Duodenal mucosa (tissue), 2 donors: ENCODE data around the gene MAML3.

ENCODE experiments used
- H3K27ac ChIP-seq: one replicate; pipeline ENCODE4 v1.7.0; 2013; ENCODE audit warnings: low read depth, low read length
- H3K27me3 ChIP-seq, 2 donors: one replicate each; pipeline ENCODE4 v1.7.0; 2013; ENCODE audit warnings: low read length in 2 of 2, control low read depth in 1 of 2; ENCODE audit not compliant: insufficient read depth in 2 of 2, control insufficient read depth in 1 of 2
- H3K36me3 ChIP-seq, 2 donors: one replicate each; pipeline ENCODE4 v1.7.0; 2013; ENCODE audit warnings: low read length in 2 of 2, control low read depth in 1 of 2; ENCODE audit not compliant: insufficient read depth in 2 of 2, control insufficient read depth in 1 of 2
- H3K4me1 ChIP-seq, 2 donors: one replicate each; pipeline ENCODE4 v1.7.0; 2013; ENCODE audit warnings: low read length in 2 of 2, control low read depth in 1 of 2; ENCODE audit not compliant: insufficient read depth in 2 of 2, control insufficient read depth in 1 of 2
- H3K4me3 ChIP-seq, 2 donors: one replicate each; pipeline ENCODE4 v1.7.0; 2013; ENCODE audit warnings: low read length in 2 of 2, low read depth in 1 of 2
- H3K9ac ChIP-seq, 2 donors: one replicate each; pipeline ENCODE4 v1.7.0; 2013; ENCODE audit warnings: low read length in 2 of 2, low read depth in 1 of 2
- H3K9me3 ChIP-seq, 2 donors: one replicate each; pipeline ENCODE4 v1.7.0; 2013; ENCODE audit warnings: low read length in 2 of 2, control low read depth in 1 of 2; ENCODE audit not compliant: control insufficient read depth in 1 of 2

Gene MAML3

DNA sequence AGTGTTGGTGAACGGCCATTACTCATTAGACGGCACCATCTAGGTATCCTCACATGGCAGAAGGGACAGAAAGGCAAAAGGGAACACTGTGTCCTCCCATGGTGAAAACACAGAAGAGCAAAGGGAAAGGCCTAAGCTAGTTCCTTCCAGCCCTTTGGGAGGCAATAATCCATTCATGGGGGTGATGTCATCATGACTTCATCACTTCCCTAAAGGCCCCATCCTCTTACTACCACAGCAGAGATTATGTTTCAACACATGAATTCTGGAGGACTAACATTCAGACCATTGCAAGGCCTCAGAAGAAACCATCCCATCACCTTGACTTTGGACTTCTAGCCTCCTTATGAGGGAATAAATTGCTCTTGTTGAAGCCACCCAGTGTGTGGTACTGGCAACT, 250.1 kb downstream of the MAML3 start:
- no peaks in the 10 kb centered on the region for H3K27me3 ChIP-seq

DNA sequence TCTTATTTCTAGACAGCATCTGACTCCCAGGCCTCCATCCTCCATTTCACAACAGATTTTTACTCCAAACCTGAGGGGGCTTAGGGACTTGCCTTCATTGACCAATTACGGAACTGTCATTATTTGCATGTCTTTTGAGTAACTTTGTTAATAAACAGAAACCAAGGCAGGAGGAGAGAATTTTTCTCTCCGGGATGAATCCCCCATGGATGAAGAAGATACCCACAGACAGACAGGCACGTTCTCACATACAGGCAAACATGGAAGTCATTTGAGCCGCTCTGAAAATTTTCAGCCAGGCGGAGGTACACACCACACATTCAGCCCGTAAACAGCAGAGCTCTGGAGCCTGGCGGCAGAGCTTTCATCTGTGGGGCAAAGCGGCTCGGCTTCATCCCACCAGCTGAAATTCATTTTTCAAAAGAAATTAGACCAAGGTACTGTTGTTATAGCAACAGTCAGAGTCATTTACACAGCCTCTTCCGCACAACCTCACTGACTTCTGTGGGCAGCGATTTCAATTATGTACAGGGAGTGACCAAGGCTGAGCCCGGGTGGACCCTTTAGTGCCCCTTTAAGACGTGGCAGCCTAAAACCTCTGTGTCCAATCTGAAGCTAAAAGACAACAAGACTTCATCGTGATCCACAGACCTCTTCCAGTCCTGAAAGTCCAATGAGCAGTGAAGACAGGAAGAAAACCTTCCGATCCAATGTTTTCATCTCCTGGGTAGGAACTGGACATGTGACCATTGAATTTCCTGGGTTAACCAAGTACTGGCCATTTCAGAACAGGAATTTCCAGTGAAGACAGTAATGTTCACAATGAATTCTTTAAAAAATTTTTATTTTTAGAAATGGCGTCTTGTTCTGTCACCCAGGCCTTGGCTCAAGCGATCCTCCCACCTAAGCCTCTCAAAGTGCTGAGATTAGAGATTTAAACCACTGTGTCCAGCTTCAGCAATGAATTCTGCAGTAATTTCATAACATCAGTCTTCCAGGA, 251.4 kb downstream of the MAML3 start:
- Histone ChIP-seq H3K4me3 (peak overlapping the region; percentile 20 to 37), H3K9ac (no peak overlapping the region), H3K27ac (no peak overlapping the region)

More for the DNA sequence above, 250.1 kb downstream of the MAML3 start:
- Histone ChIP-seq H3K27ac (no peak overlapping the region), H3K4me1 (peaks cover 12 to 14% of the 10 kb centered on the region in 2 donors), H3K36me3 (no peaks in the 10 kb centered on the region), H3K4me3 (no peak overlapping the region), H3K9ac (no peak overlapping the region), H3K9me3 (peaks cover 0 to 2% of the 10 kb centered on the region in 2 donors)

DNA sequence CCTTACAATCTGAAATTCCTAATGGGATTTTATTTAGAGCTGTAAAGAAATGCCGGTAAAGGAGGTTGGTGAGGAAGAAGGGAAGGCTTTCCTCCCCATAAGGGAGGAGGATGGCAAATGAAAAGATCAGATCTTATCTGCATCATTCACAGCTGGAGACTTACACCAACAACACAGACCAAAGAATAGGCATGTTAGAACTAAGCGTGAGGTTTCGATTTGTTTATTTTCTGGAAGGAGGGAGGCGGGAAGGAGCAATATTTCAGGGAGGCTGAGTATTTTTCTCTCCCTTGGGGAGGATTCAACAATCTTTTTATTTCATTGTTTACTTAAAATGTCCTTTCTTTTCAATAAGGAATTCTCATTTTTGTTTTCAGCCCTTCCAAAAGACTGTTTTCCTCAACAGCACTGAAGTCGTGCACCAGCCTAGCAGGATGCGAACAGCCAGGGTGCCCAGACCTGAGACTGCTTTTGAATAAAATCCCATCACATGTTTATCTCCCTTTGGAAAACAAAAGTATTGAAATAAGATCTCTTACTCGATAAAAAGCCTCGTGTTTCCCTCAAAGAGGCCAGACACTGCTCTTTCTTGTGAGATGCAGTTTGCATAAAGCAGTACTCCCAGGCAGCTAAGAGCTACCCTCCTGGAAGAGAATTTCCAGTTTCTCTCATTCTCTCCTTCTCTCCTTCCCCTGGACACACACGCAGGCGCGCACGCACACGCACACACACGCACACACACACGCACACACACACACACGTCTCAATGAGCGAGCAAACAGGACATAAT, 252.3 kb downstream of the MAML3 start:
- peaks cover 0 to 8% of the 10 kb centered on the region in 2 donors for H3K4me1 ChIP-seq
- no peaks in the 10 kb centered on the region for H3K27me3 ChIP-seq
- H3K36me3 ChIP-seq = no peaks in the 10 kb centered on the region
- H3K9me3 ChIP-seq = peaks cover 0 to 2% of the 10 kb centered on the region in 2 donors
- H3K4me3 ChIP-seq = peak overlapping the region; percentile 20 to 37
- H3K9ac ChIP-seq = no peak overlapping the region
- H3K27ac ChIP-seq = no peak overlapping the region

More for the DNA sequence above, 251.4 kb downstream of the MAML3 start:
- Histone ChIP-seq H3K9me3 (peaks cover 0 to 2% of the 10 kb centered on the region in 2 donors), H3K36me3 (no peaks in the 10 kb centered on the region), H3K4me1 (peaks cover 8 to 16% of the 10 kb centered on the region in 2 donors), H3K27me3 (no peaks in the 10 kb centered on the region)

DNA sequence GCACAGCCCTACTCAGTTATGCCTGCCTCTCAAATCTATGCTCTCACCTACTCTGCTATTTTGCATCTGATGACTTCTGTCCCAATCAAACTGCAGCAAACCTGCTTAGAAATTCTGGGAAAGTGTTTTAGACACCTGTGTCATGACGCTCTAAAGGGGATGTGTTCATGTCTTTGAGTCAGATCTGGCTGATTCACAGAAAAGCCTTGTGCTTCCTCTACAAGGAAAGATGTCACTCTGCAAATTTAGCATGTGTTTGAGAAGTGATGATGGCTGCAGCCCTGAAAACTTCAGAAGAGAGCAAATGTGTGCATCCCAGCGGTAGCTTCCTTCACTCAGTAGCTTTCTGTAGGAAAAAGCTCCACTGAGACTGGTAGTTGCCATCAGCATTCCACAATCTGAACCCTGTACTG, 253.0 kb downstream of the MAML3 start:
- Histone ChIP-seq H3K4me3 (no peak overlapping the region), H3K27ac (no peak overlapping the region), H3K9me3 (peaks cover 0 to 2% of the 10 kb centered on the region in 2 donors), H3K36me3 (no peaks in the 10 kb centered on the region), H3K4me1 (peaks cover 0 to 8% of the 10 kb centered on the region in 2 donors), H3K9ac (no peak overlapping the region), H3K27me3 (no peaks in the 10 kb centered on the region)

DNA sequence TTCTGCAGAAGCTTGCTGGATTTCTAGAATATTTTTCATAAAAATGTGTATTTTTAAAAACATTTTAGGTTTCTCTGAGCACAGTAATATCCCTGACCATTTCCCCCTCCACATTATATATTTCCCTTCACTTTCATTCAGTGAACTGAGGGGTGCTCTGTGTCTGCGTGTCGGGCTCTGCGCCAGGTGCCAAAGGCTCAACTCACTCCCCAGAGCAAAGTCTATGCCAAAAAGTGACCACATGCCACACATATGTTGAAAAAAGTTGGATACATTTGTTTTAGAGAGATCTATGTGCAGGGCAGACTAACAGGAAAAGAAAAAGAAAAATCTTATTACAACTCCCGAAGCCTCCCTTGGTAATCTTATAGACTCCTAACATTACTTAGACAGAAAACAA, 254.6 kb downstream of the MAML3 start:
- H3K4me3 ChIP-seq = no peak overlapping the region
- peaks cover 0 to 2% of the 10 kb centered on the region in 2 donors for H3K9me3 ChIP-seq
- no peaks in the 10 kb centered on the region for H3K27me3 ChIP-seq
- H3K36me3 ChIP-seq = no peaks in the 10 kb centered on the region
- no peak overlapping the region for H3K27ac ChIP-seq
- H3K9ac ChIP-seq = no peak overlapping the region
- H3K4me1 ChIP-seq = peaks cover 0 to 8% of the 10 kb centered on the region in 2 donors

DNA sequence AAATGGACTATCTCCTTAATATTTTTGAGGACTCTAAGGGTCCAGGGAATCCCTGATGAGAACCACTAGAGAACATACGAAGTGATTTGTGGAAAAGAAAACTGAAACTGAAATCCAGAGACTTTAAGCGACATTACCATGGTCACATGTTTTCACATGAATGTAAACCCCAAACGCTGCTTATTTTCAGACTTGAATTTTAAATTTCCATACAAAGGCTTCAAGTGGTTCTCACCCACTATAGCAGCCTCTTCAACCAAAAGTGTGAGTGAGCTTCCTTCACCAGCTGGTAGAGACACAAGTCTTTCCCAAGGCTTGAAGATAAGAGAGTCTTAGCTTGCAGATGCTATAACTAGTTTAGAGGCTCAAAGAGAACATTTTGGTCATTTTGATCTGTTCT, 255.7 kb downstream of the MAML3 start:
- H3K4me1 ChIP-seq = peaks cover 0 to 8% of the 10 kb centered on the region in 2 donors
- H3K9me3 ChIP-seq = no peaks in the 10 kb centered on the region
- H3K4me3 ChIP-seq = peak overlapping the region; percentile 31 to 60
- no peak overlapping the region for H3K27ac ChIP-seq
- H3K36me3 ChIP-seq = no peaks in the 10 kb centered on the region
- H3K27me3 ChIP-seq = no peaks in the 10 kb centered on the region
- H3K9ac ChIP-seq = no peak overlapping the region

DNA sequence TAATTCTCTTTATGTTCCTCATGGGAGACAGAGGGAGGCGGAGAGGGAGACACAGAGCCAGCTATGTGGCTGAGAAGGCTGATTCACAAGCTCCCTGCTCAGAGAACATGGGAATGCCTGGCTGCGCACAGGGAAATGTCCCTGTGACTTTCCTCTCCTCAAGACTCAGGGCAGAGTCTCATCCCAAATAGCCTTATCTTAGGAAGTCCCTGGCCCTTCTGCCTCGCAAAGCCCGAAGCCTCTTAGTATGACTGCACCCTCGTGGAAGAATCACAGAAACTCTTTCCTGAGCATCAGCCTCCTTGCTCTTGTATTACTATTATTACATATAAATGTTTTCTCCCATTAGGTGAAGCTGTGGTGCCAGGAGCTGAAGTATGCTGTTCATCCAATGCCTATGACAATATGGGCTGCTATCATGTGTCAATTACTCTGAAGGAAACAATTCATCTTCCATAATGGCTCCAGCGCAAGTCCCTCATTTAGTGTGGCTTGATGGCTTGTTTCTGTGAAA, 257.8 kb downstream of the MAML3 start:
- no peak overlapping the region for H3K27ac ChIP-seq
- no peak overlapping the region for H3K9ac ChIP-seq
- H3K9me3 ChIP-seq = no peaks in the 10 kb centered on the region
- no peaks in the 10 kb centered on the region for H3K27me3 ChIP-seq
- peaks cover 0 to 8% of the 10 kb centered on the region in 2 donors for H3K4me1 ChIP-seq
- H3K4me3 ChIP-seq = no peak overlapping the region
- H3K36me3 ChIP-seq = no peaks in the 10 kb centered on the region

DNA sequence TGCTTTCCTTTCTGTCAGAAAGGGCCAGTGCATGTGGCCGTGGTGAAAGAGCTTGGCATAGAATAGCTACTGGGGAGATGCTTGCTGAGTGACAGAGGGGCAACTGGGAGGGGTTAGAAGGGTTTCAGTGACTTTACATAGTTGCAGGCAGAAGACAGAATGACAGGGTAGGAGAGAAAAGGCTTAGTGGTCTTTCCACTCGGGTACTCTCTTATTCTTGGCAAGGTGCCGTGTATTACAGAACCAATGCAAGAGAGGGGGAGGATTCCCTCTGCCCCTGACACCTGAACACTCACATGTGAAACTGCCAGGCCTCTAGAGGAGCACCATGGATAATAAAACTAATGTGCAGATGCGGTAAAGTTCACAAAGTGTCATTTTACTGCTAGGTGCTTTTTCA, 260.2 kb downstream of the MAML3 start:
- Histone ChIP-seq H3K4me1 (peaks cover 0 to 4% of the 10 kb centered on the region in 2 donors), H3K27ac (no peak overlapping the region), H3K36me3 (peaks cover 3 to 15% of the 10 kb centered on the region in 2 donors), H3K4me3 (no peak overlapping the region), H3K9me3 (no peaks in the 10 kb centered on the region), H3K27me3 (no peaks in the 10 kb centered on the region), H3K9ac (no peak overlapping the region)

DNA sequence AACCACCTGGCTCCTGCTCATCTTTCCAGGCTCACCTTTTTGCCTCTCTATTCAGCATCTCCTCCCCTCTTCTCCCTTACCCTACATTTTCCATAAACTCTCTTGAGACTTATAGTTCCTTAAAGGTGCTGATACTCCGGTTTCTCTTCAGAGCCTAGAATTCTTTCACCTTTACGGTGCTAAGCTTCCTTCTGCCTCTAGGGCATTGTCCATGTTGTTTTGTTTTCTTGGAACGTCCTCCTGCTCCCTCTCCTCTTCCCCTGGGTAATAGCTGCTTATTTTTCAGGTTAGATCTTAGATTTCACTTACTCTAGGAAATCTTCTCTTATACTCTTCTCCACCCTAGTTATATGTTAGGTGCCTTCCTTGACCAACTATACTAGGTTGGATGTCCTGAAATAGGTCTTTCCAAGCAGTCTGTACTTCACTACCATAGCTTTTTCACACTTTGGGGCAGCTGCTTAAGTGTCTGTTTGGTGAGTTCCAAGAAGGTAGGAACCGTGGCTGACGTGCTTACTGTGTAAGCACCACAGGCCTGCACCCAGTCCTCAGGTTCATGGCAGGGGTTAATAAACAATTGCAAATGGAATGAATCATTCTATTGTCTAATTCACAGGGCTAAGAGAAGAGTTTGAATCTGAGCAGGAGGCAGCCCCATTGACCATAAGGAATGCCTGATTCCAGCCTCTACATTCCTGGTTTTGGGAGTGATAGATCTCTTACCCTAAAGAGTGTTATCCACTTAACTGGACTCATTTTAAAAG, 260.8 kb downstream of the MAML3 start:
- H3K4me3 ChIP-seq = no peak overlapping the region
- H3K36me3 ChIP-seq = peaks cover 3 to 17% of the 10 kb centered on the region in 2 donors
- H3K9me3 ChIP-seq = no peaks in the 10 kb centered on the region
- H3K4me1 ChIP-seq = no peaks in the 10 kb centered on the region
- no peaks in the 10 kb centered on the region for H3K27me3 ChIP-seq
- no peak overlapping the region for H3K9ac ChIP-seq
- H3K27ac ChIP-seq = no peak overlapping the region
